ENCODE results near the gene EPS15. TPM values are rescaled to one million over a fixed set of nuclear protein-coding genes. Genes with fewer than 3 reads are reported as not detected.
"Not testable (repeated sequence)": the region's sequence is repeated elsewhere in the genome, so short reads cannot be mapped to it uniquely, and the experiment has no call there.

Gene EPS15
- total and polyA plus RNA-seq, 2 of the 8 experiments (the other 6 are each of a cell fraction or from before 2014, with no cell fraction given), result 15.9 to 57.2 TPM

- no peak for TF ChIP-seq E2F6 (IDR thresholded peaks at IDR 0.05)
- no peak for TF ChIP-seq NANOG (IDR thresholded peaks at IDR 0.05; ENCODE audit: insufficient read depth, low read depth, low read length, poor library complexity, severe bottlenecking)
- no peak for TF ChIP-seq USF2 (IDR thresholded peaks at IDR 0.05; ENCODE audit: low read length)
Observed at GRCh38 chr1:51561702-51562101, 42.6 kb upstream of the EPS15 start (continued).

- CTCF ChIA-PET (ENCODE audit: partially characterized antibody); H3K23me2 ChIP-seq (ENCODE audit: low read depth, low read length); H3K9ac ChIP-seq (replicated peaks in 1 of 4; ENCODE audit: extremely low read depth in 1 of 4, low read depth in 3 of 4, low read length in 3 of 4); H3K4me2 ChIP-seq (ENCODE audit: insufficient read depth in 1 of 2, low read depth in 2 of 2, low read length in 2 of 2); H4K91ac ChIP-seq (replicated peaks; ENCODE audit: insufficient read length, low read length); H3K14ac ChIP-seq (ENCODE audit: insufficient read length); DNase-seq (ENCODE audit: low read depth in 1 of 2, low spot score in 2 of 2); H3K18ac ChIP-seq (ENCODE audit: extremely low read depth, low read length); H2BK20ac ChIP-seq (ENCODE audit: low read length); H2AFZ ChIP-seq (ENCODE audit: low read length); H3K36me3 ChIP-seq (ENCODE audit: control insufficient read depth in 2 of 4, insufficient read depth in 4 of 4, low read length in 3 of 4); H3K9me3 ChIP-seq (ENCODE audit: insufficient read depth in 2 of 2, low read depth in 1 of 2, low read length in 1 of 2); POLR2A ChIA-PET (ENCODE audit: partially characterized antibody); H3K27me3 ChIP-seq (replicated peaks in 1 of 4; ENCODE audit: control insufficient read depth in 3 of 4, extremely low read depth in 1 of 4, insufficient read depth in 3 of 4, low read length in 3 of 4); H2BK15ac ChIP-seq (ENCODE audit: low read length); H3K79me2 ChIP-seq (ENCODE audit: control insufficient read depth in 1 of 2, insufficient read depth in 2 of 2, low read length in 2 of 2); FAIRE-seq; H3K4ac ChIP-seq (replicated peaks; ENCODE audit: insufficient read length, low read depth, low read length); H2BK120ac ChIP-seq (replicated peaks; ENCODE audit: low read depth, low read length); H3K79me1 ChIP-seq (ENCODE audit: low read depth, low read length); H2BK12ac ChIP-seq (ENCODE audit: low read depth, low read length); H4K5ac ChIP-seq (ENCODE audit: insufficient read length, low read depth, low read length); H3K4me3 ChIP-seq (ENCODE audit: extremely low read depth in 1 of 4, insufficient read depth in 2 of 4, low read depth in 3 of 4, low read length in 4 of 4); H2BK5ac ChIP-seq (ENCODE audit: low read depth, low read length); H4K8ac ChIP-seq (ENCODE audit: extremely low read depth, insufficient read depth, low read length); H3K27ac ChIP-seq (ENCODE audit: low read depth, low read length); H2AK5ac ChIP-seq (ENCODE audit: low read depth, low read length); H4K20me1 ChIP-seq (replicated peaks in 1 of 2; ENCODE audit: control insufficient read depth in 1 of 2, insufficient read depth in 2 of 2, low read length in 2 of 2); H3K56ac ChIP-seq (replicated peaks; ENCODE audit: insufficient read length, low read depth, low read length); H3K23ac ChIP-seq (ENCODE audit: insufficient read length): not testable (repeated sequence)
- H3K4me1 ChIP-seq (replicated peaks in 1 of 4; ENCODE audit: control insufficient read depth in 3 of 4, insufficient read depth in 4 of 4, low read length in 3 of 4), result peaks cover 0 to 10% (median 8%) of the 10 kb centered on the region in 4 experiments; a peak in 5 of 7 replicates
- 91% methylated on average over 8 of the region's 8 CpGs; no CpG with 5 or more reads in 1 of the 2 experiments for WGBS, 2 experiments (ENCODE audit: extremely low coverage in 1 of 2, insufficient coverage in 1 of 2, insufficient read length in 1 of 2, insufficient replicate concordance in 2 of 2, low coverage in 1 of 2, low lambda C conversion rate in 2 of 2, missing lambda C conversion rate in 1 of 2)
Observed at GRCh38 chr1:51560895-51561294, 41.8 kb upstream of the EPS15 start.

All from H1 (cell line).